Stimulated activated CD8-positive, alpha-beta memory T cell treated with anti-CD3 and anti-CD28 coated beads, Interleukin-15, amount 100 ng/mL, for 1 hour (primary cell): ENCODE data around the gene FBLIM1.

Experiments used
- DNase-seq: peaks from one replicate; pipeline ENCODE4 v3.0.0-alpha.2; 2020; ENCODE audit warnings: low read depth

The FBLIM1 gene

DNA sequence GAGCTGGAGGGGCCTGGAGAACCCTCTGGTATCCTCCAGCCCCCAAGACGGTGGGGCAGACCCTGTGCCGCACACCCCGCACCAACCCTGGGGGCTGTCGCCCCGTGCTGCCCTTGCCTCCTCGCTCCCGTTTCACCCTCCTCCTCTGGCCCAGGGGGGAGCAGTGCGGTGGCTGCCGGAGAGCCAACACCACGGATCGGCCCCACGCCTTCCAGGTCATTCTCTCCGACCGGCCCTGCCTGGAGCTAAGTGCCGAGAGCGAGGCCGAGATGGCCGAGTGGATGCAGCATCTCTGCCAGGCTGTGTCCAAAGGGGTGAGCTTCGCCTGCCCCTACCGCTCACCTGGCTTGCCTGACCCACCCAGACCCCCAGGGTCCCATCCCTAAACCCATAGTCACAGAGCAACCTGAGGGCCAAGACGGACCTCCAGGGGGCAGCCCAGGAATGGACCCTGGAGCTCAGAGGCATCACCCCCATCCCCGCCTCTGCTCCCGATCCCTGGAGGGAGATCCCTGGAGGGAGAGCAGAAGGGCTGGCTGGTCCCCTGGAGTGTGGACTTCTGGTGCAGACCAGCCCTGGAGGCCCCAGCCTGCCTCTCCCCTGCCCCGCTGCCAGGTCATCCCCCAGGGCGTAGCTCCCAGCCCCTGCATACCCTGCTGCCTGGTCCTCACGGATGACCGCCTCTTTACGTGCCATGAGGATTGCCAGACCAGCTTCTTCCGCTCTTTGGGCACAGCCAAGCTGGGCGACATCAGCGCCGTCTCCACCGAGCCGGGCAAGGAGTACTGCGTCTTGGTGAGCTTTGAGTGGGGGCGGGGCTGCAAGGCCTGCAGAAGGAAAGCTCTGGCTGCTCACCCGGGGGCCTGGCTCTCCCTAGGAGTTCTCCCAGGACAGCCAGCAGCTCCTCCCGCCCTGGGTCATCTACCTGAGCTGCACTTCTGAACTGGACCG lies 26.6 kb upstream of the FBLIM1 start:
- DNase-seq = no peak

GRCh38 chr1:15732686-15733081 lies 25.9 kb upstream of the FBLIM1 start:
- DNase-seq = no peak

- no peak for DNase-seq
Observed at GRCh38 chr1:15733218-15733725, 25.3 kb upstream of the FBLIM1 start.

DNA sequence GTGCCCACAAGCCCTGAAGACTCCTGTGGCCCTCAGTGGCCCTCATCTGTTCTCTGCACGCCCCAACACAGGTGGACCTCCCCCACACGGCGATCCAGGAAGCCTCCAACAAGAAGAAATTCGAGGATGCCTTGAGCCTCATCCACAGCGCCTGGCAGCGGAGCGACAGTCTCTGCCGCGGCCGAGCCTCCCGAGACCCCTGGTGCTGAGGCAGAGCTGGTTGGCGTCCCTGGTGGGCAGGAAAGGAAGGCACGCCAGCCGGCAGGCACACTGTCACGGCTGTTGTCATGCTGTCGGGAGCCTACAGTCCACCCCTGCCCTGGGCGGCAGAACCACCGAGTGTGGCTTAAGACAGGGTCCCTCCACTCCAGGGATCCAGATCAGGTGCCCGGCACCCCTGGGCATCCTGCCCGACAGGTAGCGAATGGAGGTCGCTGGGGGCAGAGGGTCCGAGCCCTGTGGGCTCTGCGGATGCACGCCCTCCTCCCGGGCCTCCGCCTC lies 24.8 kb upstream of the FBLIM1 start:
- DNase-seq = no peak

DNA sequence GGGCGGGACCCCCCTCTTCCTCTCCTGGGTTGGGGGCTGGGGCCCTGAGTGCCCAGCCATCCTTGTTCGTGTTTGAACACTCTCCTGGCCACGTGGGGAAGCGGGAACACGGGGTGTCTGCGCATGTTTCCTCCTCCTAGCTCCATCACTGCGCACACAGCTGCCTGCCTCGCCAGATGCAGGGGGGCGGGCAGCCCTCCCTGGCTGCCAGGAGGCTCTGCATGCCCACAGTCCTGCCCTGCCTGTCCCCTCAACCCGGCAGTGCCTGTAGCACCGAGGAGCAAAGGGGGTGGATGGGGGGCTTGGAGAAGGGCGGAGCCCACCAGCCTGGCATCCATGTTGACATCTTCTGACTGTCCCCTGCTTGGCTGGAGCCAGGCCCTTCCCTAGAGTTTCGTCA lies 24.3 kb upstream of the FBLIM1 start:
- DNase-seq = no peak

DNA sequence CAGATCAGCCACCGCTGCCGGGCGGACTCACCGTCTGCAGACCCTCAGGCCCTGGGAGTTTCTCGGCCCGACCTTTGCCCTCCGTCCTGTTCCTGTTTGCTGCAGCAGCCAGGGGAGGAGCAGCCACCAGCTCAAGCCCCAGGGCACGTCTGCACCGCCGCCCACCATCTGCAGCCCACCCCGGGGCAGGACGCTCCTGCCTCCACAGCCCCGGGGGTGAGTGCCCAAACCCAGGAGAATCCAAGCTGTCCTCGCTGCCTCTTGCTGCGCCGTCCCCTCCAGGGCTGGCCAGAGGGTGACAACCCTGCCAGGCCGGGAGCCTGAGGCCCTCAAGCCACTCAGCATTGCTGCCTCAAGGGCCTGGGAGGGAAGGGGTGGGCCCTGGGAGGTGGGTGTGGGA lies 23.7 kb upstream of the FBLIM1 start:
- DNase-seq = no peak

DNA sequence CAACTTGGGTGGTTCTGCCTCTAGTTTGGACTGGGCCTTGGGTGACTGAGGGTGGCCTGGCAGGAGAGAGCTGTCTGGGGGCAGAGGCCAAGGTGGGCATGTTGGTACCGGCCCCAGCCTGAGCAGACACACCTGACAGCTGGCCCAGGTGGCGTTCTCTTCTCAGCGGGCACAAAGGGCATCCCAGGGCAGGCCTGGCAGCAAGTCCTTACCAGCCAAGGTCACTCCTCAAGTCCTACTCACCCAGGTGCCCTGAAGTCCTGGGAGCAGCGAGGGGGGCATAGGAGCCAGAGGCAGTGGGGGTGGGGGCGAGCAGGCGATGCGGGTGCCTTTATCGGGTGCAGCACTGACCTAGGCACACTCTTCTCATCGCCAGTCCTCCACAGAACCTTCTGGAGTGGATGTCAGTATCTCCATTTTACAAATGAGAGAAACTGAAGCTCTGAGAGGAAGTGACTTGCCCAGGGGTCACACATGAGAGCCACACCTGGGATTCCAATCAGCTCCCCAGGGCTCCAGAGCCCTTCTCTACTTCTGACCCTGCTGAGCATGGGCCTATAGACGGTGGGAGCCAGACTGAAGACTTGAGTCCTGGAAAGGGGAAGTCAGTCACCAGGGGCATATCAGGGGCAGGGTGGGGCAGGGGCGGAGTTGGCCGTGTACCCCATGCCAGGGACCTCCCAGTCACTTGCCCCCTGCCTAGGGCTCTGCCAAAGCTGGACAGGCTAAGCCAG lies 23.1 kb upstream of the FBLIM1 start:
- no peak for DNase-seq

DNA sequence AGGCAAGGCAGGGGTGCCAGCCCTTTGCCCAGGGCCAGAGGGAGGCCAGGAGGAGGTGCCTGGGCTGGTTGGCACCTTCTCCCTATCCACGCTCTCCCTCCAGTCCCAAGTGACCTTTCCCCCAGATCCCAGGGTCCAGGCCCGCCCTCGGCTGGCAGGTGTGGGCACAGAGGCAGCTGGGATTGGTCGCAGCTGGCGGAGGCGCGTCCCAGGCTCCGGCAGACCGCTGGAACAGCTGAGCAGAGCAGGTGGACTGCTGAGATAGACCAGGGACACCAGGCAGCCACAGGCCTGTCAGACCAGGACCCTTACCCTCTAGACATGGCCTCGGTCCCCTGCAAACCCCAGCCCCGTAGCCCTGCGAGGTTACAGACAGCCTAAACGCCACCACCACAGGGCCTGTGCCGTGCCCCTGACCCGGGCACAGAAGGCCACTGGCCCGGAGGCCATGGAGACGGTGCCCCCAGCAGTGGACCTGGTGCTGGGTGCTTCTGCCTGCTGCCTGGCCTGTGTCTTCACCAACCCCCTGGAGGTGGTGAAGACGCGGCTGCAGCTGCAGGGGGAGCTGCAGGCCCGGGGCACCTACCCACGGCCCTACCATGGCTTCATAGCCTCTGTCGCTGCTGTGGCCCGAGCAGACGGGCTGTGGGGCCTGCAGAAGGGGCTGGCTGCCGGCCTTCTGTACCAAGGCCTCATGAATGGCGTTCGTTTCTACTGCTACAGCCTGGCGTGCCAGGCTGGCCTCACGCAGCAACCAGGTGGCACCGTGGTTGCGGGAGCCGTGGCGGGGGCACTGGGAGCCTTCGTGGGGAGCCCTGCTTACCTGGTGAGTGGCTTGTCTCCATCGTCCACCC lies 22.3 kb upstream of the FBLIM1 start, which contains the start of gene SLC25A34:
Gene SLC25A34 (plus strand): TSS at position 221 of the 854 bp plus-strand sequence. CDS start 228 bp downstream, at position 449.
- DNase-seq = no peak

DNA sequence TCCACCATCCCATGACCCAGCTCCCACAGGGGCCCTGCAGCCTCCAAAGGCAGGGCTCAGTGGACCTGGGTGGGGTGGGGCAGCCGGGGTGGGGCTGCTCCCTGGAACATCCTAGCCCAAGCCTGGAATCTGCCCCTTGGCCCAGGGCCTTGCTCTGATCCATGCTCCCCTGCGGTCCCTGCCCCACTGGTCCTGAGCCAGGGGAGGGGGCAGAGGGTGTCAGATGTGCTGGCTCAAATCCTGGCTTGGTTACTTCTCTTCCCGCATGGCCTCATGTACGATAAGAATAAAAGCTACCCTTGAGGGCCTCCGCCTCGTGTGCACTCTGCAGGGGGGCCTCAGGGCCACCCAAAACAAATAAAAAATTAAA lies 21.7 kb upstream of the FBLIM1 start:
- no peak for DNase-seq

DNA sequence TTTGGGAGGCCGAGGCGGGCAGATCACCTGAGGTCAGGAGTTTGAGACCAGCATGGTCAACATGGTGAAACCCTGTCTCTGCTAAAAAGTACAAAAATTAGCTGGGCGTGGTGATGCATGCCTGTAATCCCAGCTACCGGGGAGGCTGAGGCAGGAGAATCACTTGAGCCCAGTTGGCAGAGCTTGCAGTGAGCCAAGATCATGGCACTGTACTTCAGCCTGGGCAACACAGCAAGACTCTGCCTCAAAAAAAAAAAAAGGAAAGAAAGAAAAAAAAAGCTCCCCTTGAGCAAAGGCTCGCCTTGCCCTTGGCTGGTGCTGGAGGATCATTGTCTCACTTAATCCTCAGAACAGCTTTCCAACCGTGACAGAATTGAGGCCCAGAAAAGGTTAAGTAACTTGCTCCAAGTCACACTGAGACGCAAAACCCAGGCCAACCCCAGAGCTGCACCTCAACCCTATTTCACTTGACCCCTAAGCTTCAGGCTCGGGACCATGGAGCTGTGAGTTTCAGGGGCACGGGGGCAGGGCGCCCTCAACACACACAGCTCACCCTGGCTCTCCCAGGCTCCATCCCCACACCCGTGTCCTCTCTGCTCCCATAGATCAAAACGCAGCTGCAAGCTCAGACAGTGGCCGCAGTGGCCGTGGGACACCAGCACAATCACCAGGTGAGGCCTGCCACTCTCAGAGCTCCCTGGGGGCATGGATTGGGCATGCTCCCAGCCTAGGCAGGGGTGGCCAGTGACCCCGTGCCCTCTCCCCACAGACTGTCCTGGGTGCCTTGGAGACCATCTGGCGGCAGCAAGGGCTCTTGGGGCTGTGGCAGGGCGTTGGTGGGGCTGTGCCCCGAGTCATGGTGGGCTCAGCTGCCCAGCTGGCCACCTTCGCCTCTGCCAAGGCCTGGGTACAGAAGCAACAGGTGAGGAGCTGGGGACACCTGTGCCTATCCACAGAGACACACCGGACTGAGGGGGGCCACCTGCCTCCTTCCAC lies 21.0 kb upstream of the FBLIM1 start:
- no peak for DNase-seq

DNA sequence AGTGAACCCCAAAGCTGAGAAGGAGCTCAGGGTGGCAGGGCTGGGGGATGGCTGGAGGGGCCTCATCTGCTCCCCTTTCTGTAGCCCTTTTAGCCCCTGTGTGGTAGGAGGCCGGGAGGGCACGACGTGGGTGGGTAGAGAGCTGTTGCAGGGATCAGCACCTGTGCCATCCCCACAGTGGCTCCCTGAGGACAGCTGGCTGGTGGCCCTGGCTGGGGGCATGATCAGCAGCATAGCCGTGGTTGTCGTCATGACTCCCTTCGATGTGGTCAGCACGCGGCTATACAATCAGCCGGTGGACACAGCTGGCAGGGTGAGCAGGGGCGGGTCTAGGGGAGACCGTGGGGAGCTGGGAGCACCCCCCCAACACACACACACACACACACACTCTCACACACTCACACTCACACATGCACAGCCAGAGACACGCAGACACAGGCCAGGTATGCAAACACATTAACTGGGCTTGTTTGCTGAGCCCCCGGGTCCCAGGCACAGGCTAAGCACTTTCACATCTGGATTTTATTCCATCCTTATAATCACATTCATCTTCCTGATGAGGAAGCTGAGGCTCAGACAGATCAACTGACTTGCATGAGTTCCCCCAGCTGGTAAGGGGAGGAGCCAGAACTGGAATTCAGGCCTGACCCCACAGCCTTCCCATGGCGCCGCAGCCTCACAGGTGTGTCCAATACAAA lies 20.0 kb upstream of the FBLIM1 start:
- DNase-seq = no peak

GRCh38 chr1:15739259-15739658 lies 19.3 kb upstream of the FBLIM1 start:
- no peak for DNase-seq

DNA sequence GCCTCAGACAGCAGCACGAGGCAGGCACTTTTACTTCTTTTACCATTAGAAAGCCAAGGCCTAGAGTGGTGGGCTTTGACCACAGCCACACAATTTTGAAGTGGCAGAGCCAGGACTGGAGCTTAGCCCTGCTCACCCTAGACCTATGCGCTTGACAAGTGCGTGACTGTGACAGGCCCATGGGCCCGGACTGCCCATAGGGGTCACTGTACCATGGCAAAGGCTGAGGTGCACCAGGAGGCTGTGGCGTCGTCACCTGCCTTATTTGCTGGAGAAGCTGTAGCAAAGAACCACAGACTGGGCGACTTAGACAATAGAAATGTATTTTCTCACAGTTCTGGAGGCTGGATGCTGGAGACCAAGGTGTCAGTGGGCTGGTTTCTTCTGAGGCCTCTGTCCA lies 18.9 kb upstream of the FBLIM1 start:
- DNase-seq = no peak

GRCh38 chr1:15740924-15741850 lies 17.4 kb upstream of the FBLIM1 start:
- DNase-seq = peak; percentile 18

DNA sequence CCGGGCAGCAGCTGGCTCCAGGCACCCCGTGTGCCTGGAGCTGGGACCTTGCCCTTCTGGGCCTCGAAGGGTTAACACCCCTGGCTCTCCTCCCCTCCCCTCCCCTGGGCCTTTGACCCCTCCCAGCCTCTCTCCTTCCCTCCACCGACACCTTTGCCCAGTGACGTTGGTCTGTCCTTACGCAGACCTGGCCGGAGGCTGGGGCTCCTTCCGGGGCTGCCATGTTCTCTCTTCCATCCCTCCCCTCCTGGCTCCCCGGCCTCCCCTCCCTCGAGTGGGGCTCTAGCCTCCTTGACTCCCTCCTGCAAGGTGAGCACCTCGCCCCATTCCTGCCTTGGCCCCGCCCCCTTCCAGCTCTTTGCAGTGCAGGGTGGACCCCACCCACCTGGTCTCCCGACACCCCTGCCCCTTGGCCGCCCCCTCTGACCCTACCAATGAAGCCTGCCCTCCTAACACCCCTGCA lies 16.2 kb upstream of the FBLIM1 start, which contains the start of gene TMEM82:
Gene TMEM82 (plus strand): TSS at position 161 of the 463 bp plus-strand sequence. CDS start 61 bp downstream, at position 222.
- DNase-seq = no peak

DNA sequence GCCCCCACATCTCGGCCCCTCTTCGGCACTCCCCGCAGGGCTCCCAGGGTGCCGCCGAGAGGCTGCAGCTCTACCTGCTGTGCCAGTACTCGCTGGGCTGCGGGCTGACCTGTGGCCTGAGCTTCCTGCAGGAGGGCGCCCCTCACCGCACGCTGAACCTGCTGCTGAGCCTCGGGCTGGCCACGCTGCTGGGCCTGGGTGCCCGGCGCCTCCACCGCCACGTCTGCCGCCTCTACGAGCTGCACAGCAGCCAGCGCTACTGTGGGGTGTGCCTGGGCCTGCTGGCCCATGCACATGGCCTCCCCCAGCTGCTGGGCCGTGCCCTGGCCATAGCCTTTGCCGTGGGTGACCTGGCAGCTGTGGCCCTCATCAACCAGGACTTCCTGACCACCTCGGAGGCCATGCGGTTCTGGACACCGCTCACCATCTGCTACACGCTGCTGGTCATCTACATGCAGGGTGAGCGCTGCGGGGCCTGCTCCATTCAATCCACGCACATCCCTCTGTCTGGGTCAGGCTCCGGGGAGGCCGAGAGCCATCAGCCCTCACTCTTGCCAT lies 14.4 kb upstream of the FBLIM1 start:
- no peak for DNase-seq

GRCh38 chr1:15747378-15747777 lies 11.2 kb upstream of the FBLIM1 start:
- DNase-seq = no peak

DNA sequence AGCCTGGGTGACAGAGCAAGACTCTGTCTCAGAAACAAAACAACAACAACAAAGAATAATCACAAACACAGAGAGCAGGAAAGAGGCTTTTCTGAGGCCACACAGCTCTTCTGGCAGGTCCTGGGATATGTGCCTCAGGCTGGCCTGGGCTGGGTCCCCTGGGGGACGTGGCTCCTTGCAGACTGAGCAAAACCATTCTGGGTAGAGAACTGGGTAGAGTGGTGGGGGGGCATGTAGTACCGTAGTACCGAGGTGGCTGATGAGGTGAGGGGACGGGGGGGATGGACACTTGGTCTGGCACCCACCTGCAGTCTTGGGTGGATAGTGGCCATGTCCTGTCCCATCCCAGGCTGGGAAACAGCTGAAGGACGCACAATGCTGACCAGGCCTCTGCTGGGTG lies 10.3 kb upstream of the FBLIM1 start:
- no peak for DNase-seq
